HUES64 (cell line): ENCODE results near the gene THSD4.

Experiments used
- H3K27ac ChIP-seq: 2 replicates; pipeline ENCODE4 v1.7.0; 2013; ENCODE audit warnings: low read depth, low read length, inconsistent platforms
- H3K27me3 ChIP-seq: 2 replicates; pipeline ENCODE4 v1.6.1; 2013; ENCODE audit warnings: mild to moderate bottlenecking, low read length; ENCODE audit not compliant: insufficient read depth
- H3K36me3 ChIP-seq: 2 replicates; pipeline ENCODE4 v1.6.1; 2013; ENCODE audit warnings: mild to moderate bottlenecking, low read length; ENCODE audit not compliant: insufficient read depth
- H3K4me1 ChIP-seq: 2 replicates; pipeline ENCODE4 v1.6.1; 2013; ENCODE audit warnings: mild to moderate bottlenecking, low read length, moderate library complexity; ENCODE audit not compliant: insufficient read depth
- H3K4me3 ChIP-seq: 2 replicates; pipeline ENCODE4 v1.5.1; 2013; ENCODE audit warnings: mild to moderate bottlenecking, low read length, moderate library complexity
- H3K9ac ChIP-seq: 2 replicates; pipeline ENCODE4 v1.6.1; 2013; ENCODE audit warnings: mild to moderate bottlenecking, low read depth, low read length
- H3K9me3 ChIP-seq: 2 replicates; pipeline ENCODE4 v1.6.1; 2013; ENCODE audit warnings: low read depth, low read length; ENCODE audit not compliant: insufficient read depth
- WGBS: fragments of 150-250, 120-280 bp; methylation state at CpG from one replicate; pipeline ENCODE4 v1.1.7; 2013; ENCODE audit warnings: missing lambda C conversion rate; 5-methylcytosine and 5-hydroxymethylcytosine counted together

THSD4 gene

GRCh38 chr15:71577071-71577470 is 461.8 kb downstream of the THSD4 start:
- H3K36me3 ChIP-seq, result no peaks in the 10 kb centered on the region
- no peaks in the 10 kb centered on the region for H3K27me3 ChIP-seq
- no peak overlapping the region for H3K27ac ChIP-seq
- no peaks in the 10 kb centered on the region for H3K9me3 ChIP-seq
- no peak overlapping the region for H3K4me3 ChIP-seq
- peaks cover 6% of the 10 kb centered on the region for H3K4me1 ChIP-seq
- WGBS, result 61% methylated on average over 2 of the region's 2 CpGs
- no peak overlapping the region for H3K9ac ChIP-seq

GRCh38 chr15:71581398-71581930 is 466.2 kb downstream of the THSD4 start:
- no peak overlapping the region for H3K27ac ChIP-seq
- no peak overlapping the region for H3K9ac ChIP-seq
- H3K36me3 ChIP-seq, result no peaks in the 10 kb centered on the region
- no peak overlapping the region for H3K4me3 ChIP-seq
- no peaks in the 10 kb centered on the region for H3K4me1 ChIP-seq
- 94% methylated on average over 2 of the region's 2 CpGs for WGBS
- H3K27me3 ChIP-seq, result no peaks in the 10 kb centered on the region
- peaks cover 21% of the 10 kb centered on the region; the same call in 1 of the 2 replicates for H3K9me3 ChIP-seq

- peaks cover 3% of the 10 kb centered on the region; the same call in 1 of the 2 replicates for H3K4me1 ChIP-seq
- no peak overlapping the region for H3K4me3 ChIP-seq
- H3K27ac ChIP-seq, result no peak overlapping the region
- H3K9ac ChIP-seq, result no peak overlapping the region
- H3K27me3 ChIP-seq, result no peaks in the 10 kb centered on the region
- WGBS, result 0% methylated on average over 1 of the region's 2 CpGs
- H3K36me3 ChIP-seq, result no peaks in the 10 kb centered on the region
- H3K9me3 ChIP-seq, result peaks cover 23% of the 10 kb centered on the region; the same call in 1 of the 2 replicates
Measured at GRCh38 chr15:71585159-71585558, 469.9 kb downstream of the THSD4 start.

GRCh38 chr15:71586463-71586862 is 471.2 kb downstream of the THSD4 start:
- H3K27me3 ChIP-seq, result no peaks in the 10 kb centered on the region
- WGBS, result 93% methylated on average over 2 of the region's 2 CpGs
- no peak overlapping the region for H3K27ac ChIP-seq

GRCh38 chr15:71588746-71589145 is 473.5 kb downstream of the THSD4 start:
- Histone ChIP-seq H3K9me3 (peaks cover 23% of the 10 kb centered on the region; the same call in 1 of the 2 replicates), H3K9ac (no peak overlapping the region), H3K27me3 (no peaks in the 10 kb centered on the region), H3K36me3 (no peaks in the 10 kb centered on the region), H3K4me3 (no peak overlapping the region), H3K27ac (no peak overlapping the region), H3K4me1 (peaks cover 9% of the 10 kb centered on the region; the same call in 1 of the 2 replicates)

More at GRCh38 chr15:71586463-71586862, 471.2 kb downstream of the THSD4 start:
- H3K9me3 ChIP-seq, result peaks cover 23% of the 10 kb centered on the region; the same call in 1 of the 2 replicates
- H3K4me3 ChIP-seq, result no peak overlapping the region
- H3K9ac ChIP-seq, result no peak overlapping the region
- H3K4me1 ChIP-seq, result peaks cover 3% of the 10 kb centered on the region; the same call in 1 of the 2 replicates
- no peaks in the 10 kb centered on the region for H3K36me3 ChIP-seq

GRCh38 chr15:71591057-71591456 is 475.8 kb downstream of the THSD4 start:
- peaks cover 9% of the 10 kb centered on the region; the same call in 1 of the 2 replicates for H3K4me1 ChIP-seq
- WGBS, result 87% methylated on average over 2 of the region's 3 CpGs
- H3K36me3 ChIP-seq, result no peaks in the 10 kb centered on the region
- H3K4me3 ChIP-seq, result no peak overlapping the region
- H3K9ac ChIP-seq, result no peak overlapping the region
- no peak overlapping the region for H3K27ac ChIP-seq
- no peaks in the 10 kb centered on the region for H3K27me3 ChIP-seq
- peaks cover 6% of the 10 kb centered on the region; the same call in 1 of the 2 replicates for H3K9me3 ChIP-seq

GRCh38 chr15:71592203-71592602 is 476.9 kb downstream of the THSD4 start:
- Histone ChIP-seq H3K4me1 (peaks cover 9% of the 10 kb centered on the region; the same call in 1 of the 2 replicates), H3K27ac (no peak overlapping the region), H3K9ac (no peak overlapping the region), H3K9me3 (no peaks in the 10 kb centered on the region), H3K36me3 (no peaks in the 10 kb centered on the region), H3K4me3 (no peak overlapping the region), H3K27me3 (no peaks in the 10 kb centered on the region)
- 81% methylated on average over 6 of the region's 6 CpGs for WGBS

GRCh38 chr15:71595846-71596553 is 480.7 kb downstream of the THSD4 start:
- Histone ChIP-seq H3K27ac (no peak overlapping the region), H3K9ac (no peak overlapping the region), H3K4me1 (peaks cover 13% of the 10 kb centered on the region; the same call in 1 of the 2 replicates), H3K36me3 (no peaks in the 10 kb centered on the region), H3K4me3 (no peak overlapping the region), H3K9me3 (no peaks in the 10 kb centered on the region), H3K27me3 (no peaks in the 10 kb centered on the region)
- 91% methylated on average over 6 of the region's 6 CpGs for WGBS

GRCh38 chr15:71596672-71597071 is 481.4 kb downstream of the THSD4 start:
- H3K36me3 ChIP-seq, result no peaks in the 10 kb centered on the region
- 53% methylated on average over 4 of the region's 4 CpGs for WGBS
- no peak overlapping the region for H3K9ac ChIP-seq
- H3K4me3 ChIP-seq, result no peak overlapping the region
- no peaks in the 10 kb centered on the region for H3K9me3 ChIP-seq
- no peak overlapping the region for H3K27ac ChIP-seq
- H3K27me3 ChIP-seq, result no peaks in the 10 kb centered on the region
- H3K4me1 ChIP-seq, result peaks cover 13% of the 10 kb centered on the region; the same call in 1 of the 2 replicates

GRCh38 chr15:71597126-71597525 is 481.9 kb downstream of the THSD4 start:
- WGBS, result 79% methylated on average over 2 of the region's 3 CpGs

GRCh38 chr15:71597637-71598036 is 482.4 kb downstream of the THSD4 start:
- Histone ChIP-seq H3K27me3 (no peaks in the 10 kb centered on the region), H3K36me3 (no peaks in the 10 kb centered on the region), H3K27ac (no peak overlapping the region), H3K4me3 (no peak overlapping the region), H3K4me1 (peaks cover 11% of the 10 kb centered on the region; the same call in 1 of the 2 replicates), H3K9me3 (no peaks in the 10 kb centered on the region), H3K9ac (no peak overlapping the region)
- WGBS, result 85% methylated on average over 8 of the region's 8 CpGs

More at GRCh38 chr15:71597126-71597525, 481.9 kb downstream of the THSD4 start:
- Histone ChIP-seq H3K4me3 (no peak overlapping the region), H3K36me3 (no peaks in the 10 kb centered on the region), H3K9me3 (no peaks in the 10 kb centered on the region), H3K27me3 (no peaks in the 10 kb centered on the region), H3K27ac (no peak overlapping the region), H3K4me1 (peaks cover 13% of the 10 kb centered on the region; the same call in 1 of the 2 replicates), H3K9ac (no peak overlapping the region)
